ENCODE data around the gene ZFHX3.
"Not testable (repeated sequence)": the region's sequence is repeated elsewhere in the genome, so short reads cannot be mapped to it uniquely, and the experiment has no call there.

ZFHX3 gene

GRCh38 chr16:72992142-72992601 is 55.8 kb downstream of the ZFHX3 start:
- DNase-seq, result peak; percentile 36

- DNase-seq, result peak; percentile 10
These were observed 56.3 kb downstream of the ZFHX3 start for GRCh38 chr16:72991644-72992043.

GRCh38 chr16:72991211-72991610 is 56.7 kb downstream of the ZFHX3 start:
- peak; percentile 9 for DNase-seq

GRCh38 chr16:72990571-72990970 is 57.4 kb downstream of the ZFHX3 start:
- peak; percentile 39 for DNase-seq

- DNase-seq, result peak; percentile 27
These were observed 58.1 kb downstream of the ZFHX3 start for GRCh38 chr16:72989579-72990551.

GRCh38 chr16:72989203-72989578 is 58.7 kb downstream of the ZFHX3 start:
- DNase-seq, result not testable (repeated sequence)

- no peak for DNase-seq
These were observed 59.4 kb downstream of the ZFHX3 start for GRCh38 chr16:72988569-72988968.

- no peak for DNase-seq
These were observed 60.4 kb downstream of the ZFHX3 start for GRCh38 chr16:72987480-72987901.

GRCh38 chr16:72985995-72986394 is 61.9 kb downstream of the ZFHX3 start:
- DNase-seq, result no peak

GRCh38 chr16:72985148-72985941 is 62.6 kb downstream of the ZFHX3 start:
- peak; percentile 33 for DNase-seq

GRCh38 chr16:72983728-72984350 is 64.1 kb downstream of the ZFHX3 start:
- DNase-seq, result peak; percentile 9

GRCh38 chr16:72983241-72983640 is 64.7 kb downstream of the ZFHX3 start:
- peak; percentile 30 for DNase-seq

GRCh38 chr16:72979974-72980373 is 68.0 kb downstream of the ZFHX3 start:
- no peak for DNase-seq

- no peak for DNase-seq
These were observed 69.7 kb downstream of the ZFHX3 start for GRCh38 chr16:72978212-72978611.

GRCh38 chr16:72977127-72977526 is 70.8 kb downstream of the ZFHX3 start:
- no peak for DNase-seq

GRCh38 chr16:72976438-72977064 is 71.4 kb downstream of the ZFHX3 start:
- DNase-seq, result no peak

GRCh38 chr16:72975809-72976437 is 72.0 kb downstream of the ZFHX3 start:
- DNase-seq, result no peak

GRCh38 chr16:72974142-72974769 is 73.7 kb downstream of the ZFHX3 start:
- DNase-seq, result no peak

GRCh38 chr16:72972878-72973571 is 74.9 kb downstream of the ZFHX3 start:
- DNase-seq, result no peak

- no peak for DNase-seq
These were observed 76.6 kb downstream of the ZFHX3 start for GRCh38 chr16:72971370-72971769.

GRCh38 chr16:72970656-72971055 is 77.3 kb downstream of the ZFHX3 start:
- no peak for DNase-seq
